ENCODE data around the gene UMOD. TPM values are rescaled to one million over a fixed set of nuclear protein-coding genes. Genes with fewer than 3 reads are reported as not detected.

Gene UMOD
- total and polyA plus RNA-seq, 9 of the 15 experiments (the other 6 are each of a cell fraction or from before 2014, with no cell fraction given), result not detected

DNA sequence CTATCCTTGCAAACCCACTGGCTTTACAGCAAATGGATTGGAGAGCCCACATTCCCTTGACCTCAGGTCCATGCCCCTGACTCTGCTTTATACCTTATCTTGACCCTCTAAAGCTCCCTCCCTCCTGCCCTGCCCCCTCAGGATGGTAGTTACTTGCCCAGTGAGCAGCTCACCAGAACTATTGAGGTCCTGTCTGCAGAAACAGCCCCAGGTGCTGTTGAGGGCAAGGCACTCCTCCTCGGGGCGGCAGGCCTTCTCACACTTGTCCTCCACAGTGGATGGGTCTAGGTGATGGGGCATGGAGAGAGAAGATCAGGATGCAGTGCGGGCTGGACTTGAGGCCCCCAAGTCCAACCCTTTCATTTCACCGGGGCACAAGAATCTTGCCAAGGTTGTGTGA, 29.8 kb downstream of the UMOD start:
- H3K27ac ChIP-seq (ENCODE audit: extremely low read depth, low read depth, low read length), result no peak overlapping the region
- 0% methylated on average over 4 of the region's 4 CpGs for WGBS (ENCODE audit: insufficient coverage, low coverage, missing lambda C conversion rate)
- no peak for ATAC-seq

DNA sequence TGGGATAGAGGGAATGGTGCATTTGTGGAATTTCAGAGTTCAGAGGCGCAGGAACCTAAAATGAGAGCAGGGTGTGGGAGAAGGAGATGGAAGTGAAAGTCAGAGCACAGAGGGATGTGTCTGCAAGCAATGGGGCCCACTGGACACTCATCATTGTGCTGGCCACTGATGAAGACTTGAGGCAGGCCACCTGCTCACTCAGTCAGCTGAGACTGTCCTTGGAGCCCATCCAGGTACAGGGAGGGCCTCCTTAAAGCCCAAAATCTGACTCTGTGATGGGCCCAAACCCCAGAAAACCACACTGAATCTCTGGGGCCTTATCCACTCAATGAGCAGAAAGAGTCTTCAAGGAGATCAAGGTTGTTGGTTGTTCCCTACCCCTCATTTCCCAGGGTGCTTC, 30.8 kb downstream of the UMOD start:
- no peak for FAIRE-seq
- CTCF ChIA-PET (ENCODE audit: low intra/inter-chr PET ratio), result no interaction called here
- 0% methylated on average over 1 of the region's 1 CpG for WGBS (ENCODE audit: insufficient coverage, low coverage, missing lambda C conversion rate)
- TF ChIP-seq CEBPB (tag; IDR thresholded peaks at IDR 0.05) (no peak), ZNF197 (CRISPR knock-in tag; IDR thresholded peaks at IDR 0.05; ENCODE audit: low read depth) (no peak), ZKSCAN3 (CRISPR knock-in tag; IDR thresholded peaks at IDR 0.05) (no peak), HNRNPK (IDR thresholded peaks at IDR 0.05; ENCODE audit: low read depth, low read length, poor library complexity, severe bottlenecking) (no peak), ATF1 (CRISPR knock-in tag; IDR thresholded peaks at IDR 0.05) (no peak), ATF1 (tag; IDR thresholded peaks at IDR 0.05) (no peak), KAT7 (CRISPR knock-in tag; IDR thresholded peaks at IDR 0.05; ENCODE audit: borderline replicate concordance) (no peak)
- TF ChIP-seq, protein P1, sequence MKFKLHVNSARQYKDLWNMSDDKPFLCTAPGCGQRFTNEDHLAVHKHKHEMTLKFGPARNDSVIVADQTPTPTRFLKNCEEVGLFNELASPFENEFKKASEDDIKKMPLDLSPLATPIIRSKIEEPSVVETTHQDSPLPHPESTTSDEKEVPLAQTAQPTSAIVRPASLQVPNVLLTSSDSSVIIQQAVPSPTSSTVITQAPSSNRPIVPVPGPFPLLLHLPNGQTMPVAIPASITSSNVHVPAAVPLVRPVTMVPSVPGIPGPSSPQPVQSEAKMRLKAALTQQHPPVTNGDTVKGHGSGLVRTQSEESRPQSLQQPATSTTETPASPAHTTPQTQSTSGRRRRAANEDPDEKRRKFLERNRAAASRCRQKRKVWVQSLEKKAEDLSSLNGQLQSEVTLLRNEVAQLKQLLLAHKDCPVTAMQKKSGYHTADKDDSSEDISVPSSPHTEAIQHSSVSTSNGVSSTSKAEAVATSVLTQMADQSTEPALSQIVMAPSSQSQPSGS (CRISPR knock-in tag; IDR thresholded peaks at IDR 0.05), result no peak
- TF ChIP-seq, protein P2, sequence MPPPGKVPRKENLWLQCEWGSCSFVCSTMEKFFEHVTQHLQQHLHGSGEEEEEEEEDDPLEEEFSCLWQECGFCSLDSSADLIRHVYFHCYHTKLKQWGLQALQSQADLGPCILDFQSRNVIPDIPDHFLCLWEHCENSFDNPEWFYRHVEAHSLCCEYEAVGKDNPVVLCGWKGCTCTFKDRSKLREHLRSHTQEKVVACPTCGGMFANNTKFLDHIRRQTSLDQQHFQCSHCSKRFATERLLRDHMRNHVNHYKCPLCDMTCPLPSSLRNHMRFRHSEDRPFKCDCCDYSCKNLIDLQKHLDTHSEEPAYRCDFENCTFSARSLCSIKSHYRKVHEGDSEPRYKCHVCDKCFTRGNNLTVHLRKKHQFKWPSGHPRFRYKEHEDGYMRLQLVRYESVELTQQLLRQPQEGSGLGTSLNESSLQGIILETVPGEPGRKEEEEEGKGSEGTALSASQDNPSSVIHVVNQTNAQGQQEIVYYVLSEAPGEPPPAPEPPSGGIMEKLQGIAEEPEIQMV (tag; conservative IDR thresholded peaks at IDR 0.05; ENCODE audit: low read depth), result no peak
- TF ChIP-seq, protein P3, sequence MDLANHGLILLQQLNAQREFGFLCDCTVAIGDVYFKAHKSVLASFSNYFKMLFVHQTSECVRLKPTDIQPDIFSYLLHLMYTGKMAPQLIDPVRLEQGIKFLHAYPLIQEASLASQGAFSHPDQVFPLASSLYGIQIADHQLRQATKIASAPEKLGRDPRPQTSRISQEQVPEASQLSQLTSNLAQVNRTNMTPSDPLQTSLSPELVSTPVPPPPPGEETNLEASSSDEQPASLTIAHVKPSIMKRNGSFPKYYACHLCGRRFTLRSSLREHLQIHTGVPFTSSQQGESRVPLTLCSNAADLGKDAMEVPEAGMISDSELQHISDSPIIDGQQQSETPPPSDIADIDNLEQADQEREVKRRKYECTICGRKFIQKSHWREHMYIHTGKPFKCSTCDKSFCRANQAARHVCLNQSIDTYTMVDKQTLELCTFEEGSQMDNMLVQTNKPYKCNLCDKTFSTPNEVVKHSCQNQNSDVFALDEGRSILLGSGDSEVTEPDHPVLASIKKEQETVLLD (IDR thresholded peaks at IDR 0.05), result no peak
- TF ChIP-seq, protein P4, sequence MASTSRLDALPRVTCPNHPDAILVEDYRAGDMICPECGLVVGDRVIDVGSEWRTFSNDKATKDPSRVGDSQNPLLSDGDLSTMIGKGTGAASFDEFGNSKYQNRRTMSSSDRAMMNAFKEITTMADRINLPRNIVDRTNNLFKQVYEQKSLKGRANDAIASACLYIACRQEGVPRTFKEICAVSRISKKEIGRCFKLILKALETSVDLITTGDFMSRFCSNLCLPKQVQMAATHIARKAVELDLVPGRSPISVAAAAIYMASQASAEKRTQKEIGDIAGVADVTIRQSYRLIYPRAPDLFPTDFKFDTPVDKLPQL (IDR thresholded peaks at IDR 0.05; ENCODE audit: extremely low read depth, insufficient read length), result no peak

More for the DNA sequence above, 29.8 kb downstream of the UMOD start:
- in situ Hi-C loops (cut with MboI), result no loop called here
- H3K27me3 ChIP-seq (ENCODE audit: control insufficient read depth in 2 of 2, insufficient read depth in 2 of 2, low read length in 2 of 2), result peaks cover 0 to 12% of the 10 kb centered on the region in 2 experiments; a peak in 2 of 5 replicates
- FAIRE-seq, result no peak
- BruUV-seq (replicated peaks), result no TSS peak
- CTCF ChIA-PET (ENCODE audit: low intra/inter-chr PET ratio), result no interaction called here
- H4K20me1 ChIP-seq (replicated peaks; ENCODE audit: control insufficient read depth, insufficient read depth, low read length), result no peaks in the 10 kb centered on the region
- H3K4me1 ChIP-seq (replicated peaks in 1 of 2; ENCODE audit: control insufficient read depth in 2 of 2, insufficient read depth in 2 of 2, low read length in 2 of 2), result no peaks in the 10 kb centered on the region
- H2AFZ ChIP-seq (ENCODE audit: low read depth, low read length), result no peak overlapping the region
- POLR2A ChIA-PET, result interaction anchor here (0.8 kb wide), 1 partner anchor 72 kb away, joined by 3 read pairs; no protein-coding TSS in a partner anchor
- H3K79me2 ChIP-seq (ENCODE audit: control insufficient read depth, insufficient read depth, low read length), result no peaks in the 10 kb centered on the region
- intact Hi-C loops (cut with micrococcal nuclease), result no loop called here
- no peaks in the 10 kb centered on the region for H3K36me3 ChIP-seq (ENCODE audit: control insufficient read depth, insufficient read depth, low read length)
- no peak overlapping the region for H3K9ac ChIP-seq (ENCODE audit: insufficient read depth in 1 of 2, low read depth in 2 of 2, low read length in 2 of 2)
- no peaks in the 10 kb centered on the region for H3K9me1 ChIP-seq (ENCODE audit: control insufficient read depth, insufficient read depth, low read length)
- no peak overlapping the region for H3K4me2 ChIP-seq (ENCODE audit: insufficient read depth, low read length)
- TF ChIP-seq XRCC3 (IDR thresholded peaks at IDR 0.05), result no peak
- no peak for TF ChIP-seq KAT8 (IDR thresholded peaks at IDR 0.05; ENCODE audit: low read depth)
- H3K9me3 ChIP-seq (replicated peaks; ENCODE audit: control insufficient read depth, insufficient read depth, low read depth, low read length), result no peaks in the 10 kb centered on the region
- no peak for DNase-seq (ENCODE audit: extremely low read depth in 1 of 4, low spot score in 3 of 4)
- no peak overlapping the region for H3K4me3 ChIP-seq

More for the DNA sequence above, 30.8 kb downstream of the UMOD start:
- no peaks in the 10 kb centered on the region for H3K9me3 ChIP-seq (replicated peaks; ENCODE audit: control insufficient read depth, insufficient read depth, low read depth, low read length)
- DNase-seq (ENCODE audit: extremely low read depth in 1 of 4, low spot score in 3 of 4) (no peak), ATAC-seq (no peak)
- H3K27me3 ChIP-seq (ENCODE audit: control insufficient read depth in 2 of 2, insufficient read depth in 2 of 2, low read length in 2 of 2), result peaks cover 0 to 6% of the 10 kb centered on the region in 2 experiments; a peak in 2 of 5 replicates
- no peak overlapping the region for H2AFZ ChIP-seq (ENCODE audit: low read depth, low read length)
- no peak overlapping the region for H3K4me2 ChIP-seq (ENCODE audit: insufficient read depth, low read length)
- no peaks in the 10 kb centered on the region for H3K4me1 ChIP-seq (replicated peaks in 1 of 2; ENCODE audit: control insufficient read depth in 2 of 2, insufficient read depth in 2 of 2, low read length in 2 of 2)
- H3K9ac ChIP-seq (ENCODE audit: insufficient read depth in 1 of 2, low read depth in 2 of 2, low read length in 2 of 2), result no peak overlapping the region
- no peak overlapping the region for H3K27ac ChIP-seq (ENCODE audit: extremely low read depth, low read depth, low read length)
- H3K79me2 ChIP-seq (ENCODE audit: control insufficient read depth, insufficient read depth, low read length), result no peaks in the 10 kb centered on the region
- no peaks in the 10 kb centered on the region for H3K36me3 ChIP-seq (ENCODE audit: control insufficient read depth, insufficient read depth, low read length)
- no peaks in the 10 kb centered on the region for H4K20me1 ChIP-seq (replicated peaks; ENCODE audit: control insufficient read depth, insufficient read depth, low read length)
- H3K9me1 ChIP-seq (ENCODE audit: control insufficient read depth, insufficient read depth, low read length), result no peaks in the 10 kb centered on the region
- in situ Hi-C loops (cut with MboI), result no loop called here
- H3K4me3 ChIP-seq, result no peak overlapping the region
- no TSS peak for BruUV-seq (replicated peaks)
- intact Hi-C loops (cut with micrococcal nuclease), result no loop called here
- POLR2A ChIA-PET, result no interaction called here
